Prostate gland (tissue), 2 donors: ENCODE results near the gene C20orf144. TPM values are rescaled to one million over a fixed set of nuclear protein-coding genes. Genes with fewer than 3 reads are reported as not detected.

Experiments used
- DNase-seq: peaks from one replicate; pipeline ENCODE4 v3.0.0-alpha.2; 2019; ENCODE audit warnings: low spot score
- H3K27ac ChIP-seq, 2 donors: fragments of 200-600 bp; sonication (generic); 2 replicates each; pipeline ENCODE4 v1.5.1; 2017 to 2019
- H3K27me3 ChIP-seq: fragments of 200-600 bp; sonication (generic); replicated peaks from 2 replicates; pipeline ENCODE4 v1.5.1; 2019; ENCODE audit not compliant: insufficient read depth
- H3K36me3 ChIP-seq, 2 donors: fragments of 200-600 bp; sonication (generic); 1 replicate in 1 of 2; 2 replicates in 1 of 2; pipeline versions ENCODE4 v1.5.1 to v1.8.1; 2017 to 2019
- H3K4me1 ChIP-seq: fragments of 200-600 bp; sonication (generic); replicated peaks from 2 replicates; pipeline ENCODE4 v1.5.1; 2019
- H3K4me3 ChIP-seq, 2 donors: fragments of 200-600 bp; sonication (generic); 2 replicates each; pipeline ENCODE4 v1.5.1; 2017 to 2019
- H3K9me3 ChIP-seq: fragments of 200-600 bp; sonication (generic); 2 replicates; pipeline ENCODE4 v1.5.1; 2017
- POLR2A ChIP-seq: fragments of 450-650 bp; IDR thresholded peaks from one replicate; pipeline ENCODE4 v1.6.1; 2016; ENCODE audit warnings: antibody characterized with exemption, mild to moderate bottlenecking
- POLR2AphosphoS5 ChIP-seq: sonication (generic); formaldehyde crosslinking; IDR thresholded peaks from one replicate; pipeline ENCODE4 v1.6.1; 2017; ENCODE audit warnings: antibody characterized with exemption
- WGBS: methylation state at CpG from one replicate; pipeline ENCODE4 v1.1.5; 2018; 5-methylcytosine and 5-hydroxymethylcytosine counted together
- intact Hi-C: fragments of 100-400 bp; cut with DNase I; formaldehyde crosslinking; loops from one replicate; pipeline ENCODE4 v1.14.2; 2022
- total RNA-seq, 2 donors: library from RNA; depleted of rRNA; stranded (reverse); fragments of >200 nt; gene quantifications; one replicate each; pipeline ENCODE4 v1.1.0, GENCODE V29; 2016
- TF ChIP-seq, protein P1 (sequence below), 4 experiments: fragments of 200-600 bp in 2 of 4; fragments of 450-650 bp in 2 of 4; sonication (generic) in 2 of 4; IDR thresholded peaks; 1 replicate in 3 of 4; 2 replicates in 1 of 4; pipeline ENCODE4 v1.5.1; 2016 to 2019; ENCODE audit warnings: antibody characterized with exemption in 4 of 4, mild to moderate bottlenecking in 2 of 4, moderate library complexity in 2 of 4

The C20orf144 gene
- total RNA-seq, 2 donors from 2014 or later, result 0.14 to 0.91 TPM

- 87% methylated on average over 17 of the region's 17 CpGs for WGBS
- peak overlapping the region in 1 of 2 donors; percentile 7 for H3K27ac ChIP-seq
- H3K9me3 ChIP-seq, result no peaks in the 10 kb centered on the region
- H3K36me3 ChIP-seq, result peaks cover 3 to 8% of the 10 kb centered on the region in 2 donors
- TF ChIP-seq POLR2A (no peak), POLR2AphosphoS5 (no peak)
- TF ChIP-seq, protein P1, sequence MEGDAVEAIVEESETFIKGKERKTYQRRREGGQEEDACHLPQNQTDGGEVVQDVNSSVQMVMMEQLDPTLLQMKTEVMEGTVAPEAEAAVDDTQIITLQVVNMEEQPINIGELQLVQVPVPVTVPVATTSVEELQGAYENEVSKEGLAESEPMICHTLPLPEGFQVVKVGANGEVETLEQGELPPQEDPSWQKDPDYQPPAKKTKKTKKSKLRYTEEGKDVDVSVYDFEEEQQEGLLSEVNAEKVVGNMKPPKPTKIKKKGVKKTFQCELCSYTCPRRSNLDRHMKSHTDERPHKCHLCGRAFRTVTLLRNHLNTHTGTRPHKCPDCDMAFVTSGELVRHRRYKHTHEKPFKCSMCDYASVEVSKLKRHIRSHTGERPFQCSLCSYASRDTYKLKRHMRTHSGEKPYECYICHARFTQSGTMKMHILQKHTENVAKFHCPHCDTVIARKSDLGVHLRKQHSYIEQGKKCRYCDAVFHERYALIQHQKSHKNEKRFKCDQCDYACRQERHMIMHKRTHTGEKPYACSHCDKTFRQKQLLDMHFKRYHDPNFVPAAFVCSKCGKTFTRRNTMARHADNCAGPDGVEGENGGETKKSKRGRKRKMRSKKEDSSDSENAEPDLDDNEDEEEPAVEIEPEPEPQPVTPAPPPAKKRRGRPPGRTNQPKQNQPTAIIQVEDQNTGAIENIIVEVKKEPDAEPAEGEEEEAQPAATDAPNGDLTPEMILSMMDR (IDR thresholded peaks at IDR 0.05), result no peak
- H3K4me1 ChIP-seq, result no peaks in the 10 kb centered on the region
- DNase-seq, result no peak
- no peaks in the 10 kb centered on the region for H3K27me3 ChIP-seq
- intact Hi-C loops, result no loop called here
- H3K4me3 ChIP-seq, result no peak overlapping the region
These were observed 5.1 kb upstream of the C20orf144 start for GRCh38 chr20:33656783-33657703.

DNA sequence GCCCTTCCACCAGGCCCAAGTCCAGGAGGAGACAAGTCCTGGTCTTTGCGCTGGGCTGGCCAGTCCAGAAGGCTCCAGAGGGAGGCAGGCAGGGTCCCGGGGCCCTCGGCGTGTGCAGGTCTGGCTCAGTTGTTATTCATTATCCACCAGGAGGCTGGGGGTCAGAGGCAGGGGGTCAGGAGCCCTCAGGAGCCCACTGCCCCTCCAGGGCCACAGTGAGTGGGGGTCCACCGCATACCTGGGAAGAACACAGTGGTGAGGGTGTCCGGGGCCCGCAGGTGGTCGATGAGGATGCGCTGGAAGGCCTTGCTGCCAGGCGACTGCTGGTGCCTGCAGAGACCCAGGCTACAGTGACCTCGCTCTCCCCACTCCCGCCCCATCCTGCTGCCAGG is 4.4 kb upstream of the C20orf144 start:
- DNase-seq, result no peak
- 93% methylated on average over 12 of the region's 12 CpGs for WGBS

GRCh38 chr20:33658510-33658909 is 3.6 kb upstream of the C20orf144 start:
- Histone ChIP-seq H3K27ac (no peak overlapping the region), H3K27me3 (no peaks in the 10 kb centered on the region), H3K4me1 (no peaks in the 10 kb centered on the region), H3K4me3 (no peak overlapping the region), H3K9me3 (no peaks in the 10 kb centered on the region), H3K36me3 (peaks cover 3 to 8% of the 10 kb centered on the region in 2 donors)
- intact Hi-C loops, result no loop called here
- 90% methylated on average over 8 of the region's 8 CpGs for WGBS
- TF ChIP-seq POLR2A (no peak), POLR2AphosphoS5 (no peak)
- TF ChIP-seq, protein P1 (IDR thresholded peaks at IDR 0.05), result no peak
- DNase-seq, result no peak

More for the DNA sequence above, 4.4 kb upstream of the C20orf144 start:
- no peak for TF ChIP-seq POLR2A
- no peaks in the 10 kb centered on the region for H3K27me3 ChIP-seq
- H3K36me3 ChIP-seq, result peaks cover 3 to 8% of the 10 kb centered on the region in 2 donors
- H3K9me3 ChIP-seq, result no peaks in the 10 kb centered on the region
- H3K27ac ChIP-seq, result peak overlapping the region in 1 of 2 donors; percentile 7
- H3K4me3 ChIP-seq, result no peak overlapping the region
- no peaks in the 10 kb centered on the region for H3K4me1 ChIP-seq
- intact Hi-C loops, result no loop called here

- TF ChIP-seq POLR2A, result no peak
- TF ChIP-seq, protein P1 (IDR thresholded peaks at IDR 0.05), result no peak
- no peak for TF ChIP-seq POLR2AphosphoS5
- no peak overlapping the region for H3K4me3 ChIP-seq
- DNase-seq, result no peak
- 89% methylated on average over 4 of the region's 4 CpGs for WGBS
- no peaks in the 10 kb centered on the region for H3K27me3 ChIP-seq
- H3K4me1 ChIP-seq, result no peaks in the 10 kb centered on the region
- H3K27ac ChIP-seq, result no peak overlapping the region
- intact Hi-C loops, result no loop called here
- peaks cover 3 to 8% of the 10 kb centered on the region in 2 donors for H3K36me3 ChIP-seq
- no peaks in the 10 kb centered on the region for H3K9me3 ChIP-seq
These were observed 3.2 kb upstream of the C20orf144 start for GRCh38 chr20:33658929-33659328.

GRCh38 chr20:33659341-33660034 is 2.6 kb upstream of the C20orf144 start:
- Histone ChIP-seq H3K27me3 (no peaks in the 10 kb centered on the region), H3K4me1 (no peaks in the 10 kb centered on the region), H3K4me3 (no peak overlapping the region), H3K36me3 (peaks cover 3 to 8% of the 10 kb centered on the region in 2 donors), H3K9me3 (no peaks in the 10 kb centered on the region), H3K27ac (no peak overlapping the region)
- WGBS, result 96% methylated on average over 30 of the region's 32 CpGs
- intact Hi-C loops, result no loop called here
- no peak for DNase-seq
- no peak for TF ChIP-seq POLR2A
- no peak for TF ChIP-seq POLR2AphosphoS5
- TF ChIP-seq, protein P1 (IDR thresholded peaks at IDR 0.05), result no peak
